GM19240 (cell line): ENCODE results near the gene CCDC12.
A peak's percentile ranks its signal among the peaks of the same experiment; 100 is the strongest.
"Not testable (repeated sequence)": the region's sequence is repeated elsewhere in the genome, so short reads cannot be mapped to it uniquely, and the experiment has no call there.

Experiments used
- DNase-seq: peaks from one replicate; pipeline ENCODE4 v3.0.0; 2011; ENCODE audit warnings: low spot score; ENCODE audit not compliant: insufficient read length

The CCDC12 gene

GRCh38 chr3:46924921-46925584 is 51.5 kb downstream of the CCDC12 start:
- no peak for DNase-seq

- no peak for DNase-seq
These were observed 52.8 kb downstream of the CCDC12 start for GRCh38 chr3:46923559-46924350.

- DNase-seq: no peak
These were observed 53.5 kb downstream of the CCDC12 start for GRCh38 chr3:46922871-46923558.

- no peak for DNase-seq
These were observed 54.1 kb downstream of the CCDC12 start for GRCh38 chr3:46922426-46922825.

- no peak for DNase-seq
These were observed 54.7 kb downstream of the CCDC12 start for GRCh38 chr3:46921871-46922271.

- DNase-seq: no peak
These were observed 55.5 kb downstream of the CCDC12 start for GRCh38 chr3:46921041-46921440.

GRCh38 chr3:46918634-46919033 is 57.9 kb downstream of the CCDC12 start:
- no peak for DNase-seq

GRCh38 chr3:46918202-46918601 is 58.3 kb downstream of the CCDC12 start:
- no peak for DNase-seq

- DNase-seq: no peak
These were observed 59.3 kb downstream of the CCDC12 start for GRCh38 chr3:46917257-46917656.

GRCh38 chr3:46916799-46917198 is 59.7 kb downstream of the CCDC12 start:
- no peak for DNase-seq

- DNase-seq: no peak
These were observed 60.3 kb downstream of the CCDC12 start for GRCh38 chr3:46916278-46916677.

- DNase-seq: no peak
These were observed 61.2 kb downstream of the CCDC12 start for GRCh38 chr3:46915297-46915822.

GRCh38 chr3:46914849-46915248 is 61.7 kb downstream of the CCDC12 start:
- no peak for DNase-seq

- DNase-seq: no peak
These were observed 62.9 kb downstream of the CCDC12 start for GRCh38 chr3:46913644-46914043.

- DNase-seq: no peak
These were observed 63.6 kb downstream of the CCDC12 start for GRCh38 chr3:46912986-46913385.

GRCh38 chr3:46910914-46911313 is 65.6 kb downstream of the CCDC12 start:
- not testable (repeated sequence) for DNase-seq

GRCh38 chr3:46910166-46910760 is 66.3 kb downstream of the CCDC12 start:
- no peak for DNase-seq

GRCh38 chr3:46909535-46910161 is 66.9 kb downstream of the CCDC12 start:
- peak; percentile 89 for DNase-seq

GRCh38 chr3:46908986-46909534 is 67.5 kb downstream of the CCDC12 start:
- DNase-seq: no peak

- DNase-seq: no peak
These were observed 68.1 kb downstream of the CCDC12 start for GRCh38 chr3:46908294-46908985.
